HG02610 (cell line): ENCODE results near the gene ADPRS.
A peak's percentile ranks its signal among the peaks of the same experiment; 100 is the strongest.

ENCODE experiments used
- ATAC-seq: cut with Tn5 transposase; IDR thresholded peaks from one replicate; pipeline ENCODE4 v1.9.1; 2021; ENCODE audit warnings: mild to moderate bottlenecking, moderate library complexity; ENCODE audit not compliant: unreplicated experiment

Gene ADPRS

GRCh38 chr1:36087233-36088123 is 1.2 kb upstream of the ADPRS start:
- no peak for ATAC-seq

GRCh38 chr1:36088265-36088576 is 471 bp upstream of the ADPRS start:
- no peak for ATAC-seq

GRCh38 chr1:36089393-36090121 is 865 bp downstream of the ADPRS start:
- ATAC-seq: no peak

- ATAC-seq: no peak
Observed at GRCh38 chr1:36091141-36091540, 2.4 kb downstream of the ADPRS start.

GRCh38 chr1:36091698-36092097 is 3.0 kb downstream of the ADPRS start:
- ATAC-seq: no peak

GRCh38 chr1:36092166-36092797 is 3.6 kb downstream of the ADPRS start:
- ATAC-seq: no peak

- ATAC-seq: no peak
Observed at GRCh38 chr1:36092798-36093185, 4.1 kb downstream of the ADPRS start.

GRCh38 chr1:36093226-36093625 is 4.5 kb downstream of the ADPRS start:
- ATAC-seq: no peak

- ATAC-seq: no peak
Observed at GRCh38 chr1:36093929-36094328, 5.2 kb downstream of the ADPRS start.

- no peak for ATAC-seq
Observed at GRCh38 chr1:36094621-36095061, 5.9 kb downstream of the ADPRS start.

GRCh38 chr1:36095760-36096405 is 7.2 kb downstream of the ADPRS start:
- no peak for ATAC-seq

GRCh38 chr1:36096500-36097432 is 8.1 kb downstream of the ADPRS start:
- no peak for ATAC-seq

GRCh38 chr1:36097693-36098585 is 9.2 kb downstream of the ADPRS start:
- ATAC-seq: no peak

- no peak for ATAC-seq
Observed at GRCh38 chr1:36098650-36099365, 10.1 kb downstream of the ADPRS start.

- peak; percentile 48 for ATAC-seq
Observed at GRCh38 chr1:36099681-36100341, 11.1 kb downstream of the ADPRS start.

- no peak for ATAC-seq
Observed at GRCh38 chr1:36100376-36100775, 11.7 kb downstream of the ADPRS start.

- no peak for ATAC-seq
Observed at GRCh38 chr1:36101546-36101945, 12.9 kb downstream of the ADPRS start.

- no peak for ATAC-seq
Observed at GRCh38 chr1:36106269-36106668, 17.6 kb downstream of the ADPRS start.
